Measurements from ENCODE around the gene MRC1.

MRC1 gene

GRCh38 chr10:17866346-17866745, 57.2 kb downstream of the MRC1 start:
- Histone ChIP-seq H3K9me3 (ENCODE audit: control insufficient read depth, low read length) (no peaks in the 10 kb centered on the region), H3K27ac (ENCODE audit: low read length, poor library complexity, severe bottlenecking) (no peak overlapping the region), H3K18ac (ENCODE audit: low read depth in 1 of 2, low read length in 2 of 2) (no peak overlapping the region), H3K36me3 (ENCODE audit: control insufficient read depth in 1 of 2, insufficient read depth in 2 of 2, low read depth in 1 of 2, low read length in 2 of 2) (no peaks in the 10 kb centered on the region), H3K4me1 (ENCODE audit: control insufficient read depth, insufficient read depth, low read depth, low read length) (no peaks in the 10 kb centered on the region), H3K9ac (ENCODE audit: low read length) (no peak overlapping the region), H2AFZ (ENCODE audit: low read depth, low read length) (no peak overlapping the region), H3K4me3 (ENCODE audit: insufficient read depth in 1 of 2, low read depth in 1 of 2, low read length in 2 of 2) (no peak overlapping the region), H2BK120ac (ENCODE audit: low read depth, low read length) (no peak overlapping the region), H2BK15ac (ENCODE audit: low read depth, poor library complexity, severe bottlenecking) (no peak overlapping the region), H3K14ac (ENCODE audit: low read length in 2 of 2) (no peak overlapping the region), H3K4me2 (ENCODE audit: low read length, poor library complexity, severe bottlenecking) (no peak overlapping the region), H2BK12ac (ENCODE audit: low read length in 2 of 2) (no peak overlapping the region), H3K27me3 (ENCODE audit: control insufficient read depth in 1 of 2, insufficient read depth in 1 of 2, low read length in 2 of 2) (peaks cover 8 to 9% of the 10 kb centered on the region in 2 experiments), H2BK5ac (ENCODE audit: low read depth, low read length, poor library complexity, severe bottlenecking) (no peak overlapping the region), H4K91ac (ENCODE audit: low read length) (no peak overlapping the region), H3K79me1 (replicated peaks; ENCODE audit: low read length, poor library complexity, severe bottlenecking) (no peaks in the 10 kb centered on the region), H3K23ac (ENCODE audit: low read length in 2 of 2) (no peak overlapping the region), H2AK5ac (ENCODE audit: low read length, severe bottlenecking) (no peak overlapping the region), H3K4ac (ENCODE audit: low read depth in 1 of 2, low read length in 2 of 2) (no peak overlapping the region), H4K8ac (ENCODE audit: low read length) (no peak overlapping the region)
- WGBS, result 91% methylated on average over 5 of the region's 10 CpGs
- no peak for DNase-seq

DNA sequence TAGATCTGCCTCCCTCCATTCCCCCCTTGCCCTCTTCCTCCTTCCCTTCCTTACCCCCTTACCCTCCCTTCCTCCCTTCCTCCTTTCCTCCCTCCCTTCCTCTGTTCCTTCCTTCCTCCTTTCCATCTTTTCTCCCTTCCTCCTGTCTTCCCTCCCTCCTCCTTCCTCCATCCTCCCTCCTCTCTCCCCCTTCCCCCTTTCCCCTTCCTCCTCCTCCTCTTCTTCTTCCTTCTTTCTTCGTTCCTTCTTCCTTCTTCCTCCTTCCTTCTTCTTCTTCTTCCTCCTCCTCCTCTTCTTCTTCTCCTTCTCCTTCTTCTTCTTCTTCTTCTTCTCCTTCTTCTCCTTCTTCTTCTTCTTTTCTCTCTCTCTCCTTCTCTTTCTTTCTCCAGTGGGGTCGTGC, 57.9 kb downstream of the MRC1 start:
- Histone ChIP-seq H3K27me3 (ENCODE audit: control insufficient read depth in 1 of 2, insufficient read depth in 1 of 2, low read length in 2 of 2) (peaks cover 8 to 9% of the 10 kb centered on the region in 2 experiments), H3K4me1 (ENCODE audit: control insufficient read depth, insufficient read depth, low read depth, low read length) (no peaks in the 10 kb centered on the region), H2AFZ (ENCODE audit: low read depth, low read length) (no peak overlapping the region), H3K23ac (ENCODE audit: low read length in 2 of 2) (no peak overlapping the region), H3K4me3 (ENCODE audit: insufficient read depth in 1 of 2, low read depth in 1 of 2, low read length in 2 of 2) (no peak overlapping the region), H4K8ac (ENCODE audit: low read length) (no peak overlapping the region), H3K36me3 (ENCODE audit: control insufficient read depth in 1 of 2, insufficient read depth in 2 of 2, low read depth in 1 of 2, low read length in 2 of 2) (no peaks in the 10 kb centered on the region), H3K79me1 (replicated peaks; ENCODE audit: low read length, poor library complexity, severe bottlenecking) (no peaks in the 10 kb centered on the region), H3K18ac (ENCODE audit: low read depth in 1 of 2, low read length in 2 of 2) (no peak overlapping the region), H4K91ac (ENCODE audit: low read length) (no peak overlapping the region), H3K4ac (ENCODE audit: low read depth in 1 of 2, low read length in 2 of 2) (no peak overlapping the region), H3K9me3 (ENCODE audit: control insufficient read depth, low read length) (no peaks in the 10 kb centered on the region), H2BK120ac (ENCODE audit: low read depth, low read length) (no peak overlapping the region), H2AK5ac (ENCODE audit: low read length, severe bottlenecking) (no peak overlapping the region), H3K9ac (ENCODE audit: low read length) (no peak overlapping the region), H2BK15ac (ENCODE audit: low read depth, poor library complexity, severe bottlenecking) (no peak overlapping the region), H2BK12ac (ENCODE audit: low read length in 2 of 2) (no peak overlapping the region), H2BK5ac (ENCODE audit: low read depth, low read length, poor library complexity, severe bottlenecking) (no peak overlapping the region), H3K27ac (ENCODE audit: low read length, poor library complexity, severe bottlenecking) (no peak overlapping the region), H3K4me2 (ENCODE audit: low read length, poor library complexity, severe bottlenecking) (no peak overlapping the region), H3K14ac (ENCODE audit: low read length in 2 of 2) (no peak overlapping the region)
- DNase-seq, result no peak
- WGBS, result 78% methylated on average over 2 of the region's 2 CpGs

DNA sequence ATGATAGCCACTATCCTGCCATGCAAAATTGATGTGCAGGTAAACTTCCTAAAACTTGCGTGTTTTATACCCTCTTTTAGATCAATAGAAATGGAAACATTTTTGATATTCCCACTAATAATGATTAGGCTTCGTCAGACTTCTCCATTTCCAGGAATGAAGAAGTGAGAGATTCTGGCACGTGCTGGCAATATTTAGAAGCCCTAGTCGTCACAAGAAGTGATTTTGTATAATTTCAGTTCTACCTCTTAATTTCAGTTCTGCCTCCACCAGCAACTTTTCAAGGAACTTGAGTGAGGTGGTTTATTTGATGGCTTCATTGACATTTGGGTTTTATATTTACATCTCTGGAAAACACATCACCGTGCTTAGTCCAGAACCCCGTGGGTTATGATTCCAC, 61.9 kb downstream of the MRC1 start:
- Histone ChIP-seq H2AK5ac (ENCODE audit: low read length, severe bottlenecking) (no peak overlapping the region), H3K14ac (ENCODE audit: low read length in 2 of 2) (no peak overlapping the region), H3K9ac (ENCODE audit: low read length) (no peak overlapping the region), H3K4me1 (ENCODE audit: control insufficient read depth, insufficient read depth, low read depth, low read length) (no peaks in the 10 kb centered on the region), H4K91ac (ENCODE audit: low read length) (no peak overlapping the region), H3K79me1 (replicated peaks; ENCODE audit: low read length, poor library complexity, severe bottlenecking) (no peaks in the 10 kb centered on the region), H2BK5ac (ENCODE audit: low read depth, low read length, poor library complexity, severe bottlenecking) (no peak overlapping the region), H3K27ac (ENCODE audit: low read length, poor library complexity, severe bottlenecking) (no peak overlapping the region), H2AFZ (ENCODE audit: low read depth, low read length) (no peak overlapping the region), H4K8ac (ENCODE audit: low read length) (no peak overlapping the region), H2BK15ac (ENCODE audit: low read depth, poor library complexity, severe bottlenecking) (no peak overlapping the region), H3K4me3 (ENCODE audit: insufficient read depth in 1 of 2, low read depth in 1 of 2, low read length in 2 of 2) (no peak overlapping the region), H2BK12ac (ENCODE audit: low read length in 2 of 2) (no peak overlapping the region), H2BK120ac (ENCODE audit: low read depth, low read length) (no peak overlapping the region), H3K27me3 (ENCODE audit: control insufficient read depth in 1 of 2, insufficient read depth in 1 of 2, low read length in 2 of 2) (peaks cover 7 to 8% of the 10 kb centered on the region in 2 experiments), H3K9me3 (ENCODE audit: control insufficient read depth, low read length) (no peaks in the 10 kb centered on the region), H3K18ac (ENCODE audit: low read depth in 1 of 2, low read length in 2 of 2) (no peak overlapping the region), H3K4me2 (ENCODE audit: low read length, poor library complexity, severe bottlenecking) (no peak overlapping the region), H3K23ac (ENCODE audit: low read length in 2 of 2) (no peak overlapping the region), H3K36me3 (ENCODE audit: control insufficient read depth in 1 of 2, insufficient read depth in 2 of 2, low read depth in 1 of 2, low read length in 2 of 2) (no peaks in the 10 kb centered on the region), H3K4ac (ENCODE audit: low read depth in 1 of 2, low read length in 2 of 2) (no peak overlapping the region)
- DNase-seq, result no peak
- WGBS, result 86% methylated on average over 5 of the region's 6 CpGs

GRCh38 chr10:17872191-17873091, 63.3 kb downstream of the MRC1 start:
- no peak overlapping the region for H3K4me3 ChIP-seq (ENCODE audit: insufficient read depth in 1 of 2, low read depth in 1 of 2, low read length in 2 of 2)
- H2BK120ac ChIP-seq (ENCODE audit: low read depth, low read length), result no peak overlapping the region
- no peaks in the 10 kb centered on the region for H3K9me3 ChIP-seq (ENCODE audit: control insufficient read depth, low read length)
- no peak overlapping the region for H3K4ac ChIP-seq (ENCODE audit: low read depth in 1 of 2, low read length in 2 of 2)
- peaks cover 0 to 1% of the 10 kb centered on the region in 2 experiments for H3K27me3 ChIP-seq (ENCODE audit: control insufficient read depth in 1 of 2, insufficient read depth in 1 of 2, low read length in 2 of 2)
- H2BK5ac ChIP-seq (ENCODE audit: low read depth, low read length, poor library complexity, severe bottlenecking), result no peak overlapping the region
- no peak overlapping the region for H2AFZ ChIP-seq (ENCODE audit: low read depth, low read length)
- DNase-seq, result peak; percentile 12
- no peak overlapping the region for H3K23ac ChIP-seq (ENCODE audit: low read length in 2 of 2)
- no peak overlapping the region for H2AK5ac ChIP-seq (ENCODE audit: low read length, severe bottlenecking)
- 59% methylated on average over 7 of the region's 8 CpGs for WGBS
- no peak overlapping the region for H3K18ac ChIP-seq (ENCODE audit: low read depth in 1 of 2, low read length in 2 of 2)
- H3K14ac ChIP-seq (ENCODE audit: low read length in 2 of 2), result no peak overlapping the region
- no peak overlapping the region for H3K4me2 ChIP-seq (ENCODE audit: low read length, poor library complexity, severe bottlenecking)
- no peak overlapping the region for H3K27ac ChIP-seq (ENCODE audit: low read length, poor library complexity, severe bottlenecking)
- no peaks in the 10 kb centered on the region for H3K79me1 ChIP-seq (replicated peaks; ENCODE audit: low read length, poor library complexity, severe bottlenecking)
- H3K36me3 ChIP-seq (ENCODE audit: control insufficient read depth in 1 of 2, insufficient read depth in 2 of 2, low read depth in 1 of 2, low read length in 2 of 2), result no peaks in the 10 kb centered on the region
- no peak overlapping the region for H2BK15ac ChIP-seq (ENCODE audit: low read depth, poor library complexity, severe bottlenecking)
- H4K91ac ChIP-seq (ENCODE audit: low read length), result no peak overlapping the region
- H4K8ac ChIP-seq (ENCODE audit: low read length), result no peak overlapping the region
- H3K4me1 ChIP-seq (ENCODE audit: control insufficient read depth, insufficient read depth, low read depth, low read length), result no peaks in the 10 kb centered on the region
- no peak overlapping the region for H3K9ac ChIP-seq (ENCODE audit: low read length)
- H2BK12ac ChIP-seq (ENCODE audit: low read length in 2 of 2), result no peak overlapping the region

All from mesenchymal stem cell (in vitro differentiated cells and primary cell).